ENCODE measurements around the gene NUAK1.

GRCh38 chr12:106154751-106155273, 16.1 kb upstream of the NUAK1 start:
- TF ChIP-seq EZH2 (IDR thresholded peaks at IDR 0.05; ENCODE audit: insufficient read depth, poor library complexity, severe bottlenecking), result no peak
- no peak for TF ChIP-seq EZH2phosphoT487 (IDR thresholded peaks at IDR 0.05; ENCODE audit: insufficient read depth, low read depth)

All from GM23248 (cell line).